ENCODE results near the gene TNS1. TPM values are rescaled to one million over a fixed set of nuclear protein-coding genes. Genes with fewer than 3 reads are reported as not detected.

The TNS1 gene
- total RNA-seq, 1 donor from 2014 or later: 25.1 TPM

GRCh38 chr2:217924346-217924901, 78.4 kb downstream of the TNS1 start:
- TF ChIP-seq CTCF (conservative IDR thresholded peaks at IDR 0.05; ENCODE audit: low read depth, low read length): no peak

GRCh38 chr2:217923007-217923686, 79.6 kb downstream of the TNS1 start:
- H3K4me3 ChIP-seq (ENCODE audit: low read depth, low read length): no peak overlapping the region
- DNase-seq (ENCODE audit: low read depth): no peak
- no peak for TF ChIP-seq CTCF (conservative IDR thresholded peaks at IDR 0.05; ENCODE audit: low read depth, low read length)

More at GRCh38 chr2:217924346-217924901, 78.4 kb downstream of the TNS1 start:
- H3K4me3 ChIP-seq (ENCODE audit: low read depth, low read length): no peak overlapping the region
- DNase-seq (ENCODE audit: low read depth): no peak

GRCh38 chr2:217922101-217923006, 80.4 kb downstream of the TNS1 start:
- TF ChIP-seq CTCF (conservative IDR thresholded peaks at IDR 0.05; ENCODE audit: low read depth, low read length): peak; percentile 26
- H3K4me3 ChIP-seq (ENCODE audit: low read depth, low read length): no peak overlapping the region
- no peak for DNase-seq (ENCODE audit: low read depth)

GRCh38 chr2:217920879-217921603, 81.8 kb downstream of the TNS1 start:
- no peak for DNase-seq (ENCODE audit: low read depth)
- H3K4me3 ChIP-seq (ENCODE audit: low read depth, low read length): no peak overlapping the region
- TF ChIP-seq CTCF (conservative IDR thresholded peaks at IDR 0.05; ENCODE audit: low read depth, low read length): no peak

- no peak for TF ChIP-seq CTCF (conservative IDR thresholded peaks at IDR 0.05; ENCODE audit: low read depth, low read length)
- DNase-seq (ENCODE audit: low read depth): no peak
- no peak overlapping the region for H3K4me3 ChIP-seq (ENCODE audit: low read depth, low read length)
Observed at GRCh38 chr2:217919781-217920351, 82.9 kb downstream of the TNS1 start.

GRCh38 chr2:217919204-217919603, 83.6 kb downstream of the TNS1 start:
- no peak for TF ChIP-seq CTCF (conservative IDR thresholded peaks at IDR 0.05; ENCODE audit: low read depth, low read length)
- no peak for DNase-seq (ENCODE audit: low read depth)
- no peak overlapping the region for H3K4me3 ChIP-seq (ENCODE audit: low read depth, low read length)

Measured in epithelial cell of proximal tubule (primary cell).